GM12801 (cell line): Measurements from ENCODE around the gene MAGEB17.

ENCODE experiments used
- CTCF ChIP-seq: IDR thresholded peaks from one replicate; pipeline ENCODE4 v1.5.1; 2011; ENCODE audit warnings: control low read depth; ENCODE audit not compliant: insufficient read length; ENCODE audit errors: extremely low read depth

MAGEB17 gene

GRCh38 chrX:16177260-16177659 is 10.0 kb downstream of the MAGEB17 start:
- TF ChIP-seq CTCF = no peak

GRCh38 chrX:16185725-16186136 is 18.4 kb downstream of the MAGEB17 start:
- TF ChIP-seq CTCF = no peak

- TF ChIP-seq CTCF = no peak
Measured at GRCh38 chrX:16186380-16187007, 19.2 kb downstream of the MAGEB17 start.

DNA sequence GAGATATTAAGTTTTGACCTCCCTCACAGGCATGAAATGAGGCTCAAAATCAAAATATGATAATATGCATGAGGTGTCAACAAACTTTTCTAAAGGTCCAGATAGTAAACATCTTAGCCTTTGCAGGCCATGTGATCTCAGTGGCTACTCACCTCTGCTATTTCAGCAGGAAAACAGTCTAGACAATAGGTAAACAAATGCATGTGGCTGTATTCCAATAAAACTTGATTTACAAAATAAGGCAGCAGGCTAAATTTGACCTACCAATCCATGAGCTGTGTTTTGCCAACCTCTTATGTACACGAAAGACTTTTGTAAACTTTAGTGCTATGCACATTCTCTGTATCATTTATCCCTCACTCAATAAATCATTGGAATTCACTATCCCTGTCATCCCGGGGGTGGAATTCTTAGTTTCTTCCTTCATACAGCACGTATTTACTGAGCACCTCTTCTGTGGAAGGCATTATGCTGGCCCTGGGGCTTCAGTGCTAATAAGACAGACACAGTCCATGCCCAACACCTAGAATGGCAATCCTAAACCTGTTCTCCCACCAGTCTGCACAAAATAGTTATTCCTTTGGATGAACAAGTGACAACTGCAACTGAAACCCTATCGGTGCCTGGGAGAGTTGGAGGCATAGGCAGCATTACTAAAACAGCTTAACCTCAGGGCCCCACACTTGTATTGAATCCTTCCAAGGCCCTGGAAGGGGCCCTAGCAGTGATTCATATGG is 19.9 kb downstream of the MAGEB17 start:
- TF ChIP-seq CTCF = no peak

- no peak for TF ChIP-seq CTCF
Measured at GRCh38 chrX:16188687-16189086, 21.4 kb downstream of the MAGEB17 start.

GRCh38 chrX:16191605-16192004 is 24.3 kb downstream of the MAGEB17 start:
- TF ChIP-seq CTCF = no peak

GRCh38 chrX:16196829-16197228 is 29.5 kb downstream of the MAGEB17 start:
- no peak for TF ChIP-seq CTCF
